GM18951 (cell line): Measurements from ENCODE around the gene CHD8.

Experiments
- POLR2A ChIP-seq: IDR thresholded peaks from 4 replicates; pipeline ENCODE4 v1.6.1; 2011; ENCODE audit warnings: mild to moderate bottlenecking; ENCODE audit not compliant: insufficient read length, insufficient read depth; ENCODE audit errors: extremely low read depth
- in situ Hi-C: fragments of 300-500 bp; cut with MboI; formaldehyde crosslinking; loops from one replicate; pipeline ENCODE4 v1.12.0; 2022; ENCODE audit warnings: low sequenced_read_pairs, mixed read lengths, inconsistent platforms; ENCODE audit not compliant: unreplicated experiment

CHD8 gene

DNA sequence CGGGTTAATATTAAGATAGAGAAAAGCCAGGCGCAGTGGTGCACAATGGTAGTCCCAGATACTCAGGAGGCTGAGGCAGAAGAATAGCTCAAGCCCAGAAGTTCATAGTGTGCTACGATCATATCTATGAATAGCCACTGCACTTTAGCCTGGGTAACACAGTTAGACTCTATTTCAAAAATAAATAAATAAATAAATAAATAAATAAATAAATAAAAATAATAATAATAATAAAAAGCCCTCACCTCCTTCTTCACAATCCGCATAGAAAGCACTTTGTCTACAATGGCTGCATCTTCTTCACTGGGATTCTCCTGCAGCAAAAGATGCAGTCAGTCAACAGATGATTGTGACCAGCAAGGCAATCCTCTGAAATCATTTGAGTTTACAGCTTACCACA lies 40.6 kb downstream of the CHD8 start:
- no peak for TF ChIP-seq POLR2A
- in situ Hi-C loops: no loop called here

GRCh38 chr14:21414137-21414631 lies 41.7 kb downstream of the CHD8 start:
- no peak for TF ChIP-seq POLR2A

GRCh38 chr14:21408147-21408546 lies 47.8 kb downstream of the CHD8 start:
- TF ChIP-seq POLR2A: no peak
- in situ Hi-C loops: no loop called here

More at GRCh38 chr14:21414137-21414631, 41.7 kb downstream of the CHD8 start:
- in situ Hi-C loops: no loop called here

- in situ Hi-C loops: no loop called here
- TF ChIP-seq POLR2A: no peak
These were observed 49.7 kb downstream of the CHD8 start for GRCh38 chr14:21406213-21406612.

- in situ Hi-C loops: no loop called here
- TF ChIP-seq POLR2A: no peak
These were observed 50.8 kb downstream of the CHD8 start for GRCh38 chr14:21405097-21405496.

GRCh38 chr14:21399311-21399870 lies 56.5 kb downstream of the CHD8 start:
- in situ Hi-C loops: no loop called here
- TF ChIP-seq POLR2A: no peak

DNA sequence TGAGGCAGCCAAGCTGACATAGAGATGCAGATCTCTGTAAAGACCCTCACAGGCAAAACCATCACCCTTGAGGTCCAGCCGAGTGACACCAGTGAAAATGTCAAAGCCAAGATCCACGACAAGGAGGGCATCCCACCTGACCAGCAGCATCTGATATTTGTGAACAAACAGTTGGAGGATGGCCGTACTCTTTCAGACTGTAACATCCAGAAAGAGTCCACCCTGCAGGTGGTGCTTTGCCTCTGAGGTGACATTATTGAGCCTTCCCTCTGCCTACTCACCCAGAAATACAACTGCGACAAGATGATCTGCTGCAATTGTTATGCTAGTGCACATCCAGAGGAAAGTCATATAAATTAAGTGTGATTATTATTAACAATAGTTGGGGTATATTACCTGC lies 57.0 kb downstream of the CHD8 start:
- no peak for TF ChIP-seq POLR2A
- in situ Hi-C loops: no loop called here

- TF ChIP-seq POLR2A: no peak
- in situ Hi-C loops: no loop called here
These were observed 60.5 kb downstream of the CHD8 start for GRCh38 chr14:21395450-21395849.

DNA sequence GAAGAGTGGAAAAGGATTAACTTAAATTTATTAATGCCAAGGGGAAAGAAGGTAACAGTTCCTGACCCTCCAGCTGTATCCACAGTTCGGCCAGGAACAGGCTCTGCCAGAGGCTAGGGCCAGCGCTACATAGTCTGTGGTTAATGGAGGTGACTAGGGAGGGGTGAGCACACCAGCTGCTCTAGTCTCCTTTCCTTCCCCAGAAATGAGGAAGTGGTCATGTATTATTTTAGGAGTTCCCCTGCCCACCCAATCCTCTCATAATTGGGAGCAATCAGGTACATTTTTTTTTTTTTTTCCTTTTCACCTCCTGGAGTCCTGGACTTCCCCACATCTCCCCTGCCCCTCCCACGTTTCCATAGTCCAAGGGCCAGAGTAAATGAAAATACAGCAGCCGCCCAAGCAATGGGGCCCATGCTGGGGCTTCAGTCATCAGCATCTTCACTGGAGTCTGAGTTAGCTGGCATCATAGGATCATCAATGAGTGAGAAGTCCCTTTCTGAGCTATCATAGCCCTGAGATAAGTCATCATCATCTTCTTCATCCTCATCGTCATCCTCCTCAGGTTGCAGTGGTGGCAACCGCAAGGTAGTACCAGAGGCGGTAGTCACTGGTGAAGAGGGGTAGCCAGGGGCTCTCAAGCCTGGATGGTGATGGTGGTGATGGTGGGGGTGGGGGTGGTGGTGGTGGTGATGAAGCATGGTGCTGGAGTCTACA lies 70.6 kb downstream of the CHD8 start:
- no peak for TF ChIP-seq POLR2A
- in situ Hi-C loops: no loop called here

DNA sequence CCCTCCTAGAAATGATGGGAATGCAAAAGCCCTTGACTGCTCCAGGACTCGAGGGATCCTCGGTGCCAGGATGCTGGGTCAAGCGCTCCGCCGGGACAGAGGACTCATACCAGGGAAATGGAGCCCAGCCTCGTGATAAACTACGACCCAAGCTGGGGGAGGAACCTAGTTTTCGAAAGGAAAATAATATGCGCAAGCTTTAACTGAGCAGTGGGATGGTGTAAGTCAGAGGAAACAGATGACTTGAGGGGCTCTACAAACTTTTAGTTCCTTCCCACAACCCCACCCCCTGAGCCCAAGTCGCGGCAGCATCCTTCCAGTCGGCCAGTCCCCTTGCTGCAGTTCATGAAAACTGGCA lies 71.5 kb downstream of the CHD8 start:
- peak; percentile 39 for TF ChIP-seq POLR2A
- in situ Hi-C loops: no loop called here

GRCh38 chr14:21383848-21384493 lies 72.0 kb downstream of the CHD8 start, which contains the start of gene SUPT16H:
Gene SUPT16H, minus strand, starts transcription at chr14:21384019. Its CDS starts 92 bp downstream, at chr14:21383927.
- in situ Hi-C loops: no loop called here
- TF ChIP-seq POLR2A: peak; percentile 64

DNA sequence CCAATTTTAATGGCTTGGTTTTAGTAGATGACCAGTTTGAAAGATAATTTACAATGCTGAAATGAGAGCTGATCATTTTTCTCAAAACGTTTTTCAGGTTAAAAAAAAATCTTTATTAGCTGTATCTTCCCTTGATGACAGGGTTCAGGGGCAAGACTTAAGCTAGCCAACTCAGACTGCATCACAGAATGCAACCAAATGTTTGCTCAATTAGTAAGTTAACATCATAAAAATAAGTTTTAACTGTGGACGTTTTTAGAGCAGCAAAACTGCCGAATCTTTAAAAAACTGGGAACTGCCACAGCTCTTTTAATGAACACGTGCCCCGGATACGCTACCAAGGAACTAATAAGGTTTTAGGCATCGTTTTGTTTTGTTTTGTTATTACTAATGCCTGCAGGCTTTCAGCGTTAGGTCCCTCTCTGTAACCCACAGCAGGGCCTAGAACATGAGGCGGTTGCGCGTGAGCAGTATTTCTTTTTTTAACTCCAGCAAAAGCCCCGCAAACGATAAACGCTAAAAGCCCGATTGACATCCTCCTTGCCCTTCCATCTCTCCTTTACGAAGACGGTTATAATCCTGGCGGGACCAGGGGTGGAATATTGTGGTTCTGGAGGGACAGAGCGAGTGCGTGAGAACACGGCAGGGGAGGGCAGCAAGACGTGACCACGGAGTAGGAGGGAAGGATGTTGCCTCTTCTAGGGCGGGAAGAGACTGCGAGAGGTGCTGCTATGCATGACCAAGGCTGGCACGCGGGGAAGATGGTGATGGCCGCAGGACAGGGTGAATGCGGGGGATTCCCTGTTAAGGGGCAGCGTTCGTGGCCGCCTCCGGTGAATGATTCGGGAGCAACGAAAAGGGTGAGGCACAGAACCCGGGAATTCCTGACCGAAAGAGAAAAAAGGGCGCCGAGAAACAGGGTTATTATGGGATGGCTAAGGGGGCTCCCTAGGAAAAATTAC lies 72.8 kb downstream of the CHD8 start:
- TF ChIP-seq POLR2A: no peak
- in situ Hi-C loops: no loop called here

- in situ Hi-C loops: no loop called here
- TF ChIP-seq POLR2A: no peak
These were observed 73.8 kb downstream of the CHD8 start for GRCh38 chr14:21382095-21382494.

DNA sequence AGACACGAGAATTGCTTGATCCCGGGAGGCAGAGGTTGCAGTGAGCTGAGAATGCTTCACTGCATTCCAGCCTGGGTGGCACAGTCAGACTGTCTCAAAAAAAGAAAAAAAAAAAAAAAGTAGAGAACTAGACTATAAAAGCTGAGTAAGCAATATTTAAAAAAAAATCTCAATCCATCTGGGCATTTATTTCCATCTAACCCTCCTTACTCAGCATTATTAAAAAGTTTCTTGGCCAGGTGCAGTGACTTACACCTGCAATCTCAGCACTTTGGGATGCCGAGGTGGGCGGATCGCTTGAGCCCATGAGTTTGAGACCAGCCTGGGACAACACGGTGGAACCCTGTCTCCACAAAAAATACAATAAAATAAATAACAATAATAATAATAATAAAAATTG lies 76.6 kb downstream of the CHD8 start:
- no peak for TF ChIP-seq POLR2A
- in situ Hi-C loops: loop anchor here (10.0 kb wide), 1 partner anchor 135 kb away; no protein-coding TSS in a partner anchor
